ENCODE results near the gene KRT7.

DNA sequence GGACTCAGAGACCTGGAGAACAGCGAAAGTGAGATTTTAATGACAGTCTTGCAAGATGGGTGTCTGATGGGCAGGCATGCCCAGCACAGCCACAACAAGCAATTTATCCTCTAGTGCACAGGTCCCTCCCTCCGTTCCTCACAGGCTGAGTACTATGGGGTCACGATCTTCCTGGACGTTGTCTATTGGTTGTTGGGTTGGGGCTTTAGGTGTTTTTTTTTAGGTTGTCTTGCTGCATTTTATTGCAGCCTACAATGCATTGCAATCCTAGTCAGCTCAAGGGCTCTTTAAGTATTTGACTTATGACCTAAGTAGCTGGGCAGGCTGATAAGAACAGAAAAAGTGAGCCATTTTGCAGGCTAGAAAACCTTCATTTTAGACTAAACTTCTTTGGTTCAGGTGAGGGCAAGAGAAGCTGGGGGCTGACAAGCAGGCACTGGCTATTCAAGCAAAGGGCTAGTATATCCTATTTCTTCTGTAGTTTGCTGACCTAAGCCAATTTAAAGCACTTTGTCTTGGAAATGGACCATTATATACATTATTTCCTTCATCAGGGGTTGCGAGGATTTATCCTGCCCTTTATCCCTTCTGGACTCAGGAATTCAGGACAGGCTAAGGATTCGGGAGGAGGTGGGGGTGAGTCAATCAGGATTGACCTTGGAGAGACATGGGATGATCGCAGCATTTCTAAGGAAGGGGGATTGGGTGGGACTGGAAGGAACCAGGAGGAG is 6.0 kb downstream of the KRT7 start:
- TF ChIP-seq, protein P1, sequence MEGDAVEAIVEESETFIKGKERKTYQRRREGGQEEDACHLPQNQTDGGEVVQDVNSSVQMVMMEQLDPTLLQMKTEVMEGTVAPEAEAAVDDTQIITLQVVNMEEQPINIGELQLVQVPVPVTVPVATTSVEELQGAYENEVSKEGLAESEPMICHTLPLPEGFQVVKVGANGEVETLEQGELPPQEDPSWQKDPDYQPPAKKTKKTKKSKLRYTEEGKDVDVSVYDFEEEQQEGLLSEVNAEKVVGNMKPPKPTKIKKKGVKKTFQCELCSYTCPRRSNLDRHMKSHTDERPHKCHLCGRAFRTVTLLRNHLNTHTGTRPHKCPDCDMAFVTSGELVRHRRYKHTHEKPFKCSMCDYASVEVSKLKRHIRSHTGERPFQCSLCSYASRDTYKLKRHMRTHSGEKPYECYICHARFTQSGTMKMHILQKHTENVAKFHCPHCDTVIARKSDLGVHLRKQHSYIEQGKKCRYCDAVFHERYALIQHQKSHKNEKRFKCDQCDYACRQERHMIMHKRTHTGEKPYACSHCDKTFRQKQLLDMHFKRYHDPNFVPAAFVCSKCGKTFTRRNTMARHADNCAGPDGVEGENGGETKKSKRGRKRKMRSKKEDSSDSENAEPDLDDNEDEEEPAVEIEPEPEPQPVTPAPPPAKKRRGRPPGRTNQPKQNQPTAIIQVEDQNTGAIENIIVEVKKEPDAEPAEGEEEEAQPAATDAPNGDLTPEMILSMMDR (IDR thresholded peaks at IDR 0.05): no peak
- TF ChIP-seq EP300 (IDR thresholded peaks at IDR 0.05; ENCODE audit: borderline replicate concordance in 1 of 2, low read depth in 1 of 2, low read length in 1 of 2) (no peak), RCOR1 (IDR thresholded peaks at IDR 0.05; ENCODE audit: low read length) (no peak), CHD2 (IDR thresholded peaks at IDR 0.05; ENCODE audit: low read length, partially characterized antibody) (no peak), RXRA (IDR thresholded peaks at IDR 0.05; ENCODE audit: borderline replicate concordance, low read depth) (no peak), POLR2AphosphoS5 (IDR thresholded peaks at IDR 0.05; ENCODE audit: low read depth, low read length) (no peak), FOXM1 (IDR thresholded peaks at IDR 0.05; ENCODE audit: low read depth) (no peak), YY1 (IDR thresholded peaks at IDR 0.05; ENCODE audit: low read depth) (no peak), SMC3 (IDR thresholded peaks at IDR 0.05; ENCODE audit: low read depth, low read length) (no peak), TAF1 (IDR thresholded peaks at IDR 0.05; ENCODE audit: borderline replicate concordance, low read depth, low read length) (no peak), EZH2phosphoT487 (IDR thresholded peaks at IDR 0.05; ENCODE audit: borderline replicate concordance, low read depth) (no peak), RAD21 (IDR thresholded peaks at IDR 0.05; ENCODE audit: low read length) (no peak)
- TF ChIP-seq, protein P2, sequence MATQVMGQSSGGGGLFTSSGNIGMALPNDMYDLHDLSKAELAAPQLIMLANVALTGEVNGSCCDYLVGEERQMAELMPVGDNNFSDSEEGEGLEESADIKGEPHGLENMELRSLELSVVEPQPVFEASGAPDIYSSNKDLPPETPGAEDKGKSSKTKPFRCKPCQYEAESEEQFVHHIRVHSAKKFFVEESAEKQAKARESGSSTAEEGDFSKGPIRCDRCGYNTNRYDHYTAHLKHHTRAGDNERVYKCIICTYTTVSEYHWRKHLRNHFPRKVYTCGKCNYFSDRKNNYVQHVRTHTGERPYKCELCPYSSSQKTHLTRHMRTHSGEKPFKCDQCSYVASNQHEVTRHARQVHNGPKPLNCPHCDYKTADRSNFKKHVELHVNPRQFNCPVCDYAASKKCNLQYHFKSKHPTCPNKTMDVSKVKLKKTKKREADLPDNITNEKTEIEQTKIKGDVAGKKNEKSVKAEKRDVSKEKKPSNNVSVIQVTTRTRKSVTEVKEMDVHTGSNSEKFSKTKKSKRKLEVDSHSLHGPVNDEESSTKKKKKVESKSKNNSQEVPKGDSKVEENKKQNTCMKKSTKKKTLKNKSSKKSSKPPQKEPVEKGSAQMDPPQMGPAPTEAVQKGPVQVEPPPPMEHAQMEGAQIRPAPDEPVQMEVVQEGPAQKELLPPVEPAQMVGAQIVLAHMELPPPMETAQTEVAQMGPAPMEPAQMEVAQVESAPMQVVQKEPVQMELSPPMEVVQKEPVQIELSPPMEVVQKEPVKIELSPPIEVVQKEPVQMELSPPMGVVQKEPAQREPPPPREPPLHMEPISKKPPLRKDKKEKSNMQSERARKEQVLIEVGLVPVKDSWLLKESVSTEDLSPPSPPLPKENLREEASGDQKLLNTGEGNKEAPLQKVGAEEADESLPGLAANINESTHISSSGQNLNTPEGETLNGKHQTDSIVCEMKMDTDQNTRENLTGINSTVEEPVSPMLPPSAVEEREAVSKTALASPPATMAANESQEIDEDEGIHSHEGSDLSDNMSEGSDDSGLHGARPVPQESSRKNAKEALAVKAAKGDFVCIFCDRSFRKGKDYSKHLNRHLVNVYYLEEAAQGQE (IDR thresholded peaks at IDR 0.05; ENCODE audit: low read depth, low read length): no peak
- TF ChIP-seq, protein P3, sequence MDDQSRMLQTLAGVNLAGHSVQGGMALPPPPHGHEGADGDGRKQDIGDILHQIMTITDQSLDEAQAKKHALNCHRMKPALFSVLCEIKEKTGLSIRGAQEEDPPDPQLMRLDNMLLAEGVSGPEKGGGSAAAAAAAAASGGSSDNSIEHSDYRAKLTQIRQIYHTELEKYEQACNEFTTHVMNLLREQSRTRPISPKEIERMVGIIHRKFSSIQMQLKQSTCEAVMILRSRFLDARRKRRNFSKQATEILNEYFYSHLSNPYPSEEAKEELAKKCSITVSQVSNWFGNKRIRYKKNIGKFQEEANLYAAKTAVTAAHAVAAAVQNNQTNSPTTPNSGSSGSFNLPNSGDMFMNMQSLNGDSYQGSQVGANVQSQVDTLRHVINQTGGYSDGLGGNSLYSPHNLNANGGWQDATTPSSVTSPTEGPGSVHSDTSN (IDR thresholded peaks at IDR 0.05): no peak

Data from SK-N-SH (cell line).